Measurements from ENCODE around the gene EEF2K. TPM values are rescaled to one million over a fixed set of nuclear protein-coding genes. Genes with fewer than 3 reads are reported as not detected.
A peak's percentile ranks its signal among the peaks of the same experiment; 100 is the strongest.

The EEF2K gene
- total RNA-seq, 2 donors from 2014 or later = 58.2 to 75.1 TPM

DNA sequence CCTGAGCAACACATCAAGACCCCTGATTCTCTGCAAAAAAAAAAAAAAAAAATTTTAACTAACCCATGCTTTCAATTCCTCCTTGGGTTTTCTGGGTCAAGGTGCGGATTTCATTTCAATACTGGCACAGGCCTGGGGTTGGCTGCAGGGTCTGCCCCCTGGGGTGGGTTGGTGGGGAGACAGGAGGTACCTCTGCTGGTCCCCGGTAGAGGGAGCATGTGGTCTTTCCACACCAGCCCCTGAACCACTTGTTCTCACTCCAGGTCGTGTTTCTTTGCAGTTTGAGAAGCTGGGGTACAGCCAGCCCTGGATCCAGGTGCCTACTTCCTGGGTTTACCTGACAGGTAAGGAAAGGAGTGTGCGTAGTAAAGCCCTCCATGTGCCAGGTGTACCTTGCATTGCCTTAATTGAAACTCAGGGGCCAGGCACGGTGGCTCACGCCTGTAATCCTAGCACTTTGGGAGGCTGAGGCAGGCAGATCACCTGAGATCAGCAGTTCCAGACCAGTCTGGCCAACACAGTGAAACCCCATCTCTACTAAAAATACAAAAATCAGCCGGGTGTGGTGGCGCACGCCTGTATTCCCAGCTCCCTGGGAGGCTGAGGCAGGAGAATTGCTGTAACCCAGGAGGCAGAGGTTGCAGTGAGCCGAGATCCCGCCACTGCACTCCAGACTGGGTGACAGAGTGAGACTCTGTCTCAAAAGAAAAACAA, 22.0 kb upstream of the EEF2K start:
- intact Hi-C loops (cut with DNase I) = no loop called here

DNA sequence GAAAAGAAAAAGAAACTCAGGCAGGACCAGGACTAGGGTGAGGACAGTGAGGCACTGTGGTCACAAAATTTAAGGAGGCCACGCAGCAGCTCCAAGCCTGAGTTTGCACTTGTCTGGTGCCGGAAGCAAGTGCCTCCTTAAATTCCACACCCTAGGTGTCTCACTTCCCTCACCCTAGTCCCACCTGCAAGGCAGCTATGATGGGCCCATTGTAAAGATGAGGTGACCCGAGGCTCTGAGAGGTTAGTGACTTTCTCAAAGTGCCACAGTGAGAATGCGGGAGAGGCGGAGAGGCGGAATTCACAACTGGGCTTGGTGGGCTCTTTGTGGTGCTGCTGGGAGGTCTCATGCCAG, 21.5 kb upstream of the EEF2K start:
- Histone ChIP-seq H3K36me3 (no peaks in the 10 kb centered on the region), H3K27me3 (replicated peaks; ENCODE audit: insufficient read depth) (no peaks in the 10 kb centered on the region), H3K9me3 (no peaks in the 10 kb centered on the region), H3K4me1 (replicated peaks) (peaks cover 6% of the 10 kb centered on the region), H3K4me3 (no peak overlapping the region), H3K27ac (no peak overlapping the region)
- WGBS = 93% methylated on average over 6 of the region's 6 CpGs
- DNase-seq (ENCODE audit: low spot score) = no peak
- TF ChIP-seq, protein P1, sequence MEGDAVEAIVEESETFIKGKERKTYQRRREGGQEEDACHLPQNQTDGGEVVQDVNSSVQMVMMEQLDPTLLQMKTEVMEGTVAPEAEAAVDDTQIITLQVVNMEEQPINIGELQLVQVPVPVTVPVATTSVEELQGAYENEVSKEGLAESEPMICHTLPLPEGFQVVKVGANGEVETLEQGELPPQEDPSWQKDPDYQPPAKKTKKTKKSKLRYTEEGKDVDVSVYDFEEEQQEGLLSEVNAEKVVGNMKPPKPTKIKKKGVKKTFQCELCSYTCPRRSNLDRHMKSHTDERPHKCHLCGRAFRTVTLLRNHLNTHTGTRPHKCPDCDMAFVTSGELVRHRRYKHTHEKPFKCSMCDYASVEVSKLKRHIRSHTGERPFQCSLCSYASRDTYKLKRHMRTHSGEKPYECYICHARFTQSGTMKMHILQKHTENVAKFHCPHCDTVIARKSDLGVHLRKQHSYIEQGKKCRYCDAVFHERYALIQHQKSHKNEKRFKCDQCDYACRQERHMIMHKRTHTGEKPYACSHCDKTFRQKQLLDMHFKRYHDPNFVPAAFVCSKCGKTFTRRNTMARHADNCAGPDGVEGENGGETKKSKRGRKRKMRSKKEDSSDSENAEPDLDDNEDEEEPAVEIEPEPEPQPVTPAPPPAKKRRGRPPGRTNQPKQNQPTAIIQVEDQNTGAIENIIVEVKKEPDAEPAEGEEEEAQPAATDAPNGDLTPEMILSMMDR (IDR thresholded peaks at IDR 0.05) = no peak
- TF ChIP-seq POLR2A (IDR thresholded peaks at IDR 0.05) (no peak), POLR2AphosphoS5 (IDR thresholded peaks at IDR 0.05) (no peak)
- intact Hi-C loops (cut with DNase I) = no loop called here

More for the DNA sequence above, 22.0 kb upstream of the EEF2K start:
- TF ChIP-seq POLR2AphosphoS5 (IDR thresholded peaks at IDR 0.05) = no peak
- no peak for TF ChIP-seq POLR2A (IDR thresholded peaks at IDR 0.05)
- TF ChIP-seq, protein P1 (IDR thresholded peaks at IDR 0.05) = no peak
- Histone ChIP-seq H3K4me1 (replicated peaks) (peaks cover 4% of the 10 kb centered on the region), H3K36me3 (no peaks in the 10 kb centered on the region), H3K27ac (no peak overlapping the region), H3K27me3 (replicated peaks; ENCODE audit: insufficient read depth) (no peaks in the 10 kb centered on the region), H3K9me3 (no peaks in the 10 kb centered on the region), H3K4me3 (no peak overlapping the region)
- 80% methylated on average over 11 of the region's 11 CpGs for WGBS
- DNase-seq (ENCODE audit: low spot score) = no peak

DNA sequence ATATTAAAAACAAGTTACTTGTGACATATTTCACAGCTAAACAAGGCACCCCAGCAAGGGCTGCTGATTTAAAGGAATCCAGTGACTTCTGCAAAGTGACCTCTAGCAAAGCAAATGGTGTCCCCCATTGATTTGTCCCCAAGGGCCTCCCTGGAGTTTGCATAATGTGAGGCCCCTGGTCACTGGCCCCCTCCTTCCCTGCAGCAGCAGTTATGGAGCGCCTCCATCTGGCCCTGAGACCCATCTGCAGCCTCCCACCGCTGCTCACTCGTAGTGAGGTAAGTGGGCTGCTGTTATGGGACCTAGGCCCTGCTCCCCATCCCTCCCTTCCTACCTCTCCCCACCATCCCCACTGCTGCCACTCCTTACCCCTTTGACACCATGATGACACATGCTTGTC, 19.6 kb upstream of the EEF2K start:
- H3K4me1 ChIP-seq (replicated peaks) = peaks cover 6% of the 10 kb centered on the region
- H3K4me3 ChIP-seq = no peak overlapping the region
- H3K27me3 ChIP-seq (replicated peaks; ENCODE audit: insufficient read depth) = no peaks in the 10 kb centered on the region
- TF ChIP-seq POLR2AphosphoS5 (IDR thresholded peaks at IDR 0.05) = no peak
- TF ChIP-seq POLR2A (IDR thresholded peaks at IDR 0.05) = no peak
- TF ChIP-seq, protein P1 (IDR thresholded peaks at IDR 0.05) = no peak
- no peak overlapping the region for H3K27ac ChIP-seq
- no peaks in the 10 kb centered on the region for H3K36me3 ChIP-seq
- DNase-seq (ENCODE audit: low spot score) = no peak
- no peaks in the 10 kb centered on the region for H3K9me3 ChIP-seq
- 74% methylated on average over 3 of the region's 3 CpGs for WGBS
- intact Hi-C loops (cut with DNase I) = loop anchor here (5.0 kb wide), 1 partner anchor 89 kb away; no protein-coding TSS in a partner anchor

DNA sequence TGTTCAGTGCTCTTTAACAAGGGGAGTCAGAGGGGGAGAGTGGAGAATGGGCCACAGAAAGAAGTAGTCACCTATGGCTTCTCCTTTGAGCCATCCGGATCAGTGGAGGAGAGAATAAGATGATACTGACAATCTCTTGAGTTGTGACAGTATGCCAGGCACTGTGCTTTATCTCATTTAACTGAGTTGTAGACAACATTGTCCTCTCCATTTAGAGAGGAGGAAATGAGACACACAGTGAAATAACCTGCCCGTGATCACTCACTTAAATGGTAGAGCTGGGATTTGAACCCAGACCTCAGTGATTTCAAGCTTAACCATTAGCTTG, 17.8 kb upstream of the EEF2K start:
- 75% methylated on average over 2 of the region's 2 CpGs for WGBS
- no peak overlapping the region for H3K4me3 ChIP-seq
- no peaks in the 10 kb centered on the region for H3K27me3 ChIP-seq (replicated peaks; ENCODE audit: insufficient read depth)
- no peak for TF ChIP-seq POLR2A (IDR thresholded peaks at IDR 0.05)
- TF ChIP-seq, protein P1 (IDR thresholded peaks at IDR 0.05) = no peak
- no peak for TF ChIP-seq POLR2AphosphoS5 (IDR thresholded peaks at IDR 0.05)
- H3K4me1 ChIP-seq (replicated peaks) = peaks cover 12% of the 10 kb centered on the region
- H3K27ac ChIP-seq = peak overlapping the region; percentile 96 to 98
- no peak for DNase-seq (ENCODE audit: low spot score)
- no peaks in the 10 kb centered on the region for H3K36me3 ChIP-seq
- intact Hi-C loops (cut with DNase I) = loop anchor here (2.0 to 5.0 kb wide), 3 partner anchors 91 to 183 kb away; no protein-coding TSS in a partner anchor
- no peaks in the 10 kb centered on the region for H3K9me3 ChIP-seq

Measured in prostate gland (tissue), 2 donors.